NCI-H2107 treated with DMSO at 0.1 percent for 48 hours (cell line): ENCODE measurements around the gene CCDC17.

Experiments used
- DNase-seq: peaks from one replicate; lab custom pipeline; 2025; ENCODE audit not compliant: unreplicated experiment; lab: John Stamatoyannopoulos, UW

Gene CCDC17

GRCh38 chr1:45623972-45624371 is at the start of gene CCDC17:
TSS of gene CCDC17 (minus strand) at chr1:45624054. CDS start at chr1:45623909, 145 bp downstream.
- DNase-seq = no peak

GRCh38 chr1:45669859-45670655 is 46.2 kb upstream of the CCDC17 start:
- DNase-seq = no peak

DNA sequence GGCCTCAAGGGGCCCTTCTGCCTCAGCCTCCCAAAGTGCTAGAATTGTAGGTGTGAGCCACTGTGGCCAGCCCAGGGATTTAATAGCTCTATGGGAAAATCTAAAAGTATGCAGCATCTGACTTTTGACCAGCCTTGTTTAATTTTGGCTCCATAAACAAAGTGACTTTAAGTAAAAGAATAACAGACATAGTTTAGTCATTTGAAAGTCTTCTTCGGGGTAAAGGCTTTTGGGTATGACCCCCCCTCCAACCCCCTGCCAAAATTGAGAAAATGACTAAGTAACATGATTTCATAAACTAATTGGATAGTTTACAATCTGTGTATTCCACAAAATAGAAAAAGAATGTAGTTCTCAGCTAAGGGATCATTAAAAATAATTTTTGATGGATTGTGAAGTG is 45.5 kb upstream of the CCDC17 start:
- no peak for DNase-seq

- no peak for DNase-seq
These were observed 44.7 kb upstream of the CCDC17 start for GRCh38 chr1:45668526-45668925.

GRCh38 chr1:45667321-45668111 is 43.7 kb upstream of the CCDC17 start:
- DNase-seq = no peak

GRCh38 chr1:45666836-45667235 is 43.0 kb upstream of the CCDC17 start:
- DNase-seq = no peak

GRCh38 chr1:45660336-45660735 is 36.5 kb upstream of the CCDC17 start:
- no peak for DNase-seq

- no peak for DNase-seq
These were observed 35.4 kb upstream of the CCDC17 start for GRCh38 chr1:45659222-45659621.

- DNase-seq = no peak
These were observed 34.3 kb upstream of the CCDC17 start for GRCh38 chr1:45658171-45658570.

DNA sequence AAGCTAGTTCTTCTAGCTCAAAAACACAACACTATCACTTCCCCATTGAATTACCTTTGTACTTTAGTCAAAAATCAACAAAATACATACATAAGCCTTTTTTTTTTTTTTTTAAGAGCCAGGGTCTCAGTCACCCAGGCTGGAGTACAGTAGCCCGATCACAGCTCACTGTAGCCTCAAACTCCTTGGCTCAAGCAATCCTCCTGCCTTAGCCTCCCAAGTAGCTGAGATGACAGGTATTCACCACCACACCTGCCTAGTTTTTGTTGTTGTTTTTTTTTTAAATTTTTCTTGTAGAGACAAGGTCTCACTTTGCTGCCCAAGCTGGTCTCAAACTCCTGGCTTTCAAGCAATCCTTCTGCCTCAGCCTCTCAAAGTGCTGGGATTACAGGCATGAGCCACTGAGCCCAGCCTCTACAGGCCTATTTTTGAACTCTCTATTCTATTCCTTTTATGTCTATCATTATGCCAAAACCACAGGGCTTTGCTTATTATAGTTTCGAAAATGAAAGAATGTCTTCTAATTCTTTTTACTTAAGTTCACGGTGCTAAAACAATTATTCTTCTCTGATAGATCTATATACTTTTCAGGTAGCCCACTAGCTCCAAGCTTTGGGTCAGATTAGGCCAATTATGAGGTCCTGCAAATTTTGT is 32.8 kb upstream of the CCDC17 start:
- DNase-seq = no peak

DNA sequence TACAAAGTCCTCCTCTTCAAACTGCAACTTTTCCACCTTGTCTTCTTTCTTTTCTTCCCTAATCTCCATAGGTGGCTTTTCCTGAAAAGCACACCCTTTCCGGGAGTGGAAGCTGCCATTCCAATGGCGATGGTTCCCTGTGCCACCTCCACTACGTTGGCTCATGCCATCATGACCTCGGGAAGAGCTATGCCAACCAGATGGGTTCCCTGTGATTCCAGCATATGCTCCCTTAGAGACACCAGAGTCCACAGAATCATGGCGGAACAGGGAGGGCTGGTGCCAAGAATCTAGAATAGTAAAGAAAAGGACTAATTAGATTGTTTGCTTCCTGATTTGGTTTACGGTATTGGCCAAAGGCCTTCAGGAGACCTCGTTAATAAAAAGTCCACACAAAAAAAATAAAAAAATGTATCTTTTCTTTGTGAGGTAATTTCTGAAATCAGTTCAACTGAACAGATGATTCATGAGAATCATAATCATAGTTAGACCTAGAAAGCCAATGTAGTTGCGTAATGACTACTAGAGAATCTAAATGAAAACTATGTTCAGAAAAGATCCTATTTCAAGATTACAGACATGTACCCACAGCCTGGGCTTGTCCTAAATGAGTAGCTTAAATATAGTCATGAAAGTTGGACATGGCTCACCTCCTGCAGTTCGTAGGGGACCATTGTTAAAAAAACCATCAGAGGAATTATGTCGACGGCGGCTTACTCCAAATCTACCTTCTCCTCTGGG is 30.9 kb upstream of the CCDC17 start:
- DNase-seq = no peak

GRCh38 chr1:45647248-45648021 is 23.6 kb upstream of the CCDC17 start:
- DNase-seq = no peak

GRCh38 chr1:45644661-45645060 is 20.8 kb upstream of the CCDC17 start:
- DNase-seq = no peak

DNA sequence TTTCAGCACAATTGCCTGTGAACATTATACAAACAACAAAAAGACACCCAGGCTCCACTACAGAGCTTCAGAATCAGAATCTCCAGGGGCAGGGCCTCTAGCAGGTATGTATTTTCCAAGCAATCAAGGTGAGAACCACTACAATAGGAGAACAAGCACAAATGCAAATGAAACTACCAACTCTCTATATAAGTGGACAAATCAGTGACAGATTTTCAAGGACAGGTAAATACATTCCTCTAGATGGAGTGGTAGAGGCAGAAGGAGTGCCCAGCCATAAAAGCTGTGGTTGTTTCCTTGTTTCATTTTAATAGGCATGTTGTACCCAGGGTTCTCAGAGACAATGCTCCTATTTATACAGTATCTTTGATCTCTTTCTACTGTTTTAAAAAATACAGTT is 20.1 kb upstream of the CCDC17 start:
- peak; percentile 36 for DNase-seq

DNA sequence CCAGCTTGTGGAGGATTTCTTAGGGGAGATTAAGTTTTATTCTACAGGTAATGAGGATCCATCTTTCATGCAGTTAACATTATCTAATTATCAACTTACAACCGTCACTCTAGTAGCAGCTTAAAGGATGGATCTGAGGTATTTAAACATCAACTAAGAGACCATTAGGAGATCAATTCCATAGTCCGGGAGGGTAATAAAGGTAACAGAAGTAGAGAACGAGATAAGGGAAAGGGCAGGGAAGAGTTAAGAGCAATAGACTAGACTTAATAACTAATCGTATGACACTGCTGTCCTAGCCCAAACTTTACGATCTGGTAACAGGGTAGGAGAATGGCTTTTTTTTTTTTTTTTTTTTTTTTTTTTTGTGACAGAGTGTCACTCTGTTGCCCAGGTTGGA is 19.5 kb upstream of the CCDC17 start:
- DNase-seq = no peak

- DNase-seq = no peak
These were observed 16.4 kb upstream of the CCDC17 start for GRCh38 chr1:45640293-45640692.

- no peak for DNase-seq
These were observed 11.4 kb upstream of the CCDC17 start for GRCh38 chr1:45635211-45635610.

DNA sequence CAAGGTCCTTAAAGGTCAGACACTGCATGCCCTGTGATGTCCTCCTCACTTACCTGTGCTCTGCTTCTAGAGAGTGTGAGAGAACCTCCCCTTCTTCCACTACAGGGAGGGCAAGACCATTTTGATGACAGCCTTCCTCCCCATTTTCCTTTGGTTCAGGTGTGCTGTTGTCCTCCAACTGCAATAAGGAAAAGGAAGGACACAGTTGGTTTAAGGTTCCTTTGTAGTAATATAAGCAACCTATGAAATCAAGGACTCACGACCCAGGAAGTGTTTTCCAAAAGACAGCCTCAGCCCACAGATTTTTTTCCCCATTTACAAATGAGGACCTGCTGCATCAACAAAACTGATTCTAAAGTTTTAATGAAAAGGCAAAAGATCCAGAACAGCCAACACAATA is 6.6 kb upstream of the CCDC17 start:
- no peak for DNase-seq

GRCh38 chr1:45629035-45629434 is 5.2 kb upstream of the CCDC17 start:
- DNase-seq = no peak
